Measurements from ENCODE around the gene CT47C1.

DNA sequence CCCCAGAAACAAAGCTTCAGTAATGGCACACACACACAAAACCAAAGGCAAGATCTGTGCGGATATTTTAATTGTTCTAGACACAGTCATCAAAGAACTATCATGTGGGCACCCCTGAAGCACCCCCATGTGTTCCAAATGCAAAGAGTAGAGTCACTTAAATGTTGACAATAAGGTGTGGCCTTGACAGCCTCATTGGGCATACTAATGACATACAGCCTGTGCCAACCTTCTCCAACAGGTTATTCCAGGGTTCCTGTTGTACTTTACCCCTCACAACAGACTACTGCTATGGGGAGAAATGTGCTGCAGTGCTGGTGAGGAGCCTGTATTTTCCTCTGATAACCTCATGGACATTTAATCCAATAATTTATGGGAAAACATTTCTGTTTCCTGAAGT, 29.8 kb upstream of the CT47C1 start:
- TF ChIP-seq CTCF (IDR thresholded peaks at IDR 0.05) (no peak), POLR2A (IDR thresholded peaks at IDR 0.05) (no peak)

All from Peyer's patch (tissue), 4 donors.